Caco-2 (cell line): ENCODE data around the gene ECHS1. TPM values are rescaled to one million over a fixed set of nuclear protein-coding genes. Genes with fewer than 3 reads are reported as not detected.
A peak's percentile ranks its signal among the peaks of the same experiment; 100 is the strongest.

Experiments
- BruUV-seq: library from RNA; stranded (reverse); fragments of 400-500 nt; replicated peaks from 2 replicates; lab custom pipeline; 2021; lab: Mats Ljungman, UMichigan
- CTCF ChIA-PET: fragments of 300-600 bp; sonication (Branson Sonifier 250); formaldehyde crosslinking; loops from one replicate; lab custom pipeline; 2022; ENCODE audit warnings: antibody characterized with exemption; lab: Charles Lee
- POLR2A ChIA-PET: fragments of 300-600 bp; sonication (Branson Sonifier 250); formaldehyde crosslinking; loops from one replicate; lab custom pipeline; 2022; ENCODE audit warnings: antibody characterized with exemption; lab: Charles Lee
- DNase-seq, 2 experiments: peaks; one replicate each; pipeline versions ENCODE4 v3.0.0 to v3.0.0-alpha.2; 2020 to 2022
- H3K27me3 ChIP-seq: replicated peaks from 2 replicates; pipeline ENCODE4 v1.6.0; 2011; ENCODE audit warnings: low read length; ENCODE audit not compliant: control insufficient read depth, insufficient read depth
- H3K36me3 ChIP-seq: 2 replicates; pipeline ENCODE4 v1.5.1; 2011; ENCODE audit warnings: low read length; ENCODE audit not compliant: control insufficient read depth, insufficient read depth
- H3K4me1 ChIP-seq: fragments of 250-450 bp; sonication (Bioruptor Pico); 2 replicates; pipeline ENCODE4 v1.5.1; 2020; ENCODE audit warnings: mild to moderate bottlenecking
- H3K4me3 ChIP-seq: 2 replicates; pipeline ENCODE4 v1.5.1; 2011; ENCODE audit warnings: low read depth, mild to moderate bottlenecking, control low read depth, low read length
- H3K9me3 ChIP-seq: fragments of 250-450 bp; sonication (Bioruptor Pico); 2 replicates; pipeline ENCODE4 v1.5.1; 2020; ENCODE audit warnings: mild to moderate bottlenecking, moderate library complexity
- H3K27ac Mint-ChIP-seq: one replicate; pipeline ENCODE4 v1.8.0; 2022; ENCODE audit warnings: mixed read lengths; ENCODE audit not compliant: unreplicated experiment
- H3K27me3 Mint-ChIP-seq: one replicate; pipeline ENCODE4 v1.8.0; 2022; ENCODE audit warnings: mixed read lengths; ENCODE audit not compliant: insufficient read depth, unreplicated experiment
- H3K36me3 Mint-ChIP-seq: one replicate; pipeline ENCODE4 v1.8.0; 2022; ENCODE audit warnings: mild to moderate bottlenecking, mixed read lengths; ENCODE audit not compliant: insufficient read depth, unreplicated experiment
- H3K4me1 Mint-ChIP-seq: one replicate; pipeline ENCODE4 v1.8.0; 2022; ENCODE audit warnings: low read depth, mixed read lengths; ENCODE audit not compliant: unreplicated experiment
- H3K4me3 Mint-ChIP-seq: one replicate; pipeline ENCODE4 v1.8.0; 2022; ENCODE audit warnings: mild to moderate bottlenecking, moderate library complexity, mixed read lengths; ENCODE audit not compliant: unreplicated experiment
- H3K9me3 Mint-ChIP-seq: one replicate; pipeline ENCODE4 v1.8.0; 2022; ENCODE audit warnings: mixed read lengths; ENCODE audit not compliant: unreplicated experiment
- CTCF ChIP-seq, 2 experiments: fragments of 200-600 bp in 1 of 2; IDR thresholded peaks; 1 replicate in 1 of 2; 2 replicates in 1 of 2; pipeline versions ENCODE4 v1.5.1 to v1.8.0; 2011 to 2022; ENCODE audit warnings: antibody characterized with exemption in 1 of 2, control low read depth in 1 of 2, inconsistent platforms in 1 of 2, low read depth in 1 of 2, low read length in 1 of 2, mild to moderate bottlenecking in 1 of 2, moderate library complexity in 1 of 2; ENCODE audit not compliant: insufficient read depth in 1 of 2, severe bottlenecking in 1 of 2, unreplicated experiment in 1 of 2
- intact Hi-C: fragments of 100-400 bp; cut with micrococcal nuclease; formaldehyde crosslinking; loops from one replicate; pipeline ENCODE4 v1.10.0; 2022; ENCODE audit not compliant: unreplicated experiment
- total RNA-seq: library from RNA; stranded (reverse); gene quantifications from 2 replicates; pipeline ENCODE4 v1.2.3, GENCODE V29; 2022

The ECHS1 gene
- total RNA-seq, 1 experiment from 2014 or later, result 247 TPM

GRCh38 chr10:133364645-133365431 is 8.3 kb downstream of the ECHS1 start:
- peaks cover 89% of the 10 kb centered on the region for H3K36me3 Mint-ChIP-seq
- POLR2A ChIA-PET, result interaction anchor here (0.6 kb wide), 1 partner anchor 17 kb away, joined by 3 read pairs; no protein-coding TSS in a partner anchor
- intact Hi-C loops, result no loop called here

GRCh38 chr10:133362846-133363245 is 10.3 kb downstream of the ECHS1 start:
- Mint-ChIP-seq H3K4me3 (no peak overlapping the region), H3K9me3 (no peaks in the 10 kb centered on the region), H3K4me1 (peaks cover 26% of the 10 kb centered on the region), H3K27me3 (no peaks in the 10 kb centered on the region), H3K27ac (no peak overlapping the region), H3K36me3 (peaks cover 76% of the 10 kb centered on the region)
- peaks cover 34% of the 10 kb centered on the region for H3K4me1 ChIP-seq
- no peaks in the 10 kb centered on the region for H3K9me3 ChIP-seq
- no peak overlapping the region for H3K4me3 ChIP-seq
- BruUV-seq, result no TSS peak
- POLR2A ChIA-PET, result interaction anchor here (1.1 kb wide), 1 partner anchor 11 kb away, joined by 3 read pairs; no protein-coding TSS in a partner anchor
- CTCF ChIA-PET, result no interaction called here
- intact Hi-C loops, result no loop called here
- TF ChIP-seq CTCF (IDR thresholded peaks at IDR 0.05; ENCODE audit: insufficient read depth in 1 of 2, low read depth in 1 of 2, low read length in 1 of 2, severe bottlenecking in 1 of 2, unreplicated experiment in 1 of 2), result no peak
- no peak for DNase-seq
- peaks cover 13% of the 10 kb centered on the region for H3K36me3 ChIP-seq
- H3K27me3 ChIP-seq, result no peaks in the 10 kb centered on the region

More at GRCh38 chr10:133364645-133365431, 8.3 kb downstream of the ECHS1 start:
- Histone ChIP-seq H3K9me3 (no peaks in the 10 kb centered on the region), H3K4me3 (no peak overlapping the region), H3K27me3 (no peaks in the 10 kb centered on the region), H3K36me3 (peaks cover 15% of the 10 kb centered on the region), H3K4me1 (peaks cover 16% of the 10 kb centered on the region)
- Mint-ChIP-seq H3K9me3 (no peaks in the 10 kb centered on the region), H3K4me3 (no peak overlapping the region), H3K4me1 (peaks cover 22% of the 10 kb centered on the region), H3K27ac (no peak overlapping the region), H3K27me3 (no peaks in the 10 kb centered on the region)
- TF ChIP-seq CTCF (IDR thresholded peaks at IDR 0.05; ENCODE audit: insufficient read depth in 1 of 2, low read depth in 1 of 2, low read length in 1 of 2, severe bottlenecking in 1 of 2, unreplicated experiment in 1 of 2), result no peak
- CTCF ChIA-PET, result no interaction called here
- no peak for DNase-seq
- no TSS peak for BruUV-seq

- Mint-ChIP-seq H3K9me3 (no peaks in the 10 kb centered on the region), H3K36me3 (peaks cover 75% of the 10 kb centered on the region), H3K27me3 (no peaks in the 10 kb centered on the region), H3K4me1 (peaks cover 26% of the 10 kb centered on the region), H3K27ac (peak overlapping the region; percentile 1), H3K4me3 (no peak overlapping the region)
- intact Hi-C loops, result no loop called here
- peaks cover 13% of the 10 kb centered on the region for H3K36me3 ChIP-seq
- H3K4me3 ChIP-seq, result no peak overlapping the region
- no TSS peak for BruUV-seq
- no peaks in the 10 kb centered on the region for H3K9me3 ChIP-seq
- no peaks in the 10 kb centered on the region for H3K27me3 ChIP-seq
- CTCF ChIA-PET, result interaction anchor here (0.6 kb wide), 1 partner anchor 31 kb away, joined by 3 read pairs; no protein-coding TSS in a partner anchor
- no peak for TF ChIP-seq CTCF (IDR thresholded peaks at IDR 0.05; ENCODE audit: insufficient read depth in 1 of 2, low read depth in 1 of 2, low read length in 1 of 2, severe bottlenecking in 1 of 2, unreplicated experiment in 1 of 2)
- POLR2A ChIA-PET, result interaction anchor here (0.7 kb wide), 1 partner anchor 10 kb away, joined by 4 read pairs; no protein-coding TSS in a partner anchor
- DNase-seq, result no peak
- peaks cover 34% of the 10 kb centered on the region for H3K4me1 ChIP-seq
Measured at GRCh38 chr10:133361773-133362441, 11.2 kb downstream of the ECHS1 start.
